D721Med (cell line): ENCODE data around the gene SUB1.

Source experiments
- DNase-seq: peaks from one replicate; pipeline ENCODE4 v3.0.0; 2011; ENCODE audit warnings: low spot score; ENCODE audit not compliant: insufficient read length
- FAIRE-seq: peaks from 2 replicates; lab custom pipeline; 2011; peaks lifted over from hg19 to GRCh38; lab: Jason Lieb, UNC
- CTCF ChIP-seq: IDR thresholded peaks from 2 replicates; pipeline ENCODE4 v1.5.1; 2012; ENCODE audit warnings: mild to moderate bottlenecking, control low read depth; ENCODE audit not compliant: insufficient read depth; ENCODE audit errors: missing control alignments

Gene SUB1

GRCh38 chr5:32559921-32560320 is 25.4 kb upstream of the SUB1 start:
- DNase-seq (no peak), FAIRE-seq (no peak)
- TF ChIP-seq CTCF, result no peak

- no peak for DNase-seq
- FAIRE-seq, result no peak
- TF ChIP-seq CTCF, result no peak
These were observed 23.3 kb upstream of the SUB1 start for GRCh38 chr5:32562056-32562455.

DNA sequence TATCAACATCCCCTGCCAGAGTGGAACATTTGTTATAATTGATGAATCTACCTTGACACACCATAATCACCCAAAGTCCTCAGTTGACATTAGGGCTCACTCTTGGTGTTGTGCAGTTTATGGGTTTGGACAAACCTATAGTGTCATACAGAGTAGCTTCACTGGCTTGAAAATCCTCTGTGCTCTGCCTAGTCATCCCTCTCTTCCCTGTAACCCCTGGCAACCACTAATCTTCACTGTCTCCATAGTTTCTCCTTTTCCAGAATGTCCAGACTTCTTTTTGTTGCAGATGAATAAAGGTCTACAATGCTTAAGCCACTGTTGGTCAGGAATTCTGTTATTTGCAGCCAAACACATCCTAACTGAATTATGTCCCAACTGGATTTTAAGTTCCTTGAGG is 22.5 kb upstream of the SUB1 start:
- no peak for FAIRE-seq

GRCh38 chr5:32563614-32564013 is 21.7 kb upstream of the SUB1 start:
- DNase-seq (no peak), FAIRE-seq (no peak)
- no peak for TF ChIP-seq CTCF

More for the DNA sequence above, 22.5 kb upstream of the SUB1 start:
- TF ChIP-seq CTCF, result no peak
- DNase-seq, result no peak

DNA sequence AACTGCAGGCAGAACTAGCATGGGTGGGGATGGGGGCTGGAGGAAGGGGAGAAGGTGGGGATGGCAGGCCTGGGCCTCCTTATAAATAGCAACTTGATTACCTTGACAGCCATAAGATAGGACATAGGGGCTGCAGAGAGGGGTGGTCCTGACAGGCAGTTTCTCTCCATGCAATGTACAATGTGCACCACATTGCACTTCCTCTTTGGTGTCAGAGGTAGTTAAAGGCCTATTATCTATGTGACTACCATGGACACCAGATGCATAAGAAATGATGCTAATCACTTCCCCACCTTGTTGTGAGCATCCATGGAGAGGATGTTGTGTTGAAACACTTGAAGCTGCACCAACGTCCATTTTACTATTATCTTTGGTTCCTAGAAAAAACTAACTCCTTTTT is 20.2 kb upstream of the SUB1 start:
- FAIRE-seq (no peak), DNase-seq (no peak)
- TF ChIP-seq CTCF, result no peak

- no peak for TF ChIP-seq CTCF
- FAIRE-seq (no peak), DNase-seq (no peak)
These were observed 18.8 kb upstream of the SUB1 start for GRCh38 chr5:32566319-32567111.

DNA sequence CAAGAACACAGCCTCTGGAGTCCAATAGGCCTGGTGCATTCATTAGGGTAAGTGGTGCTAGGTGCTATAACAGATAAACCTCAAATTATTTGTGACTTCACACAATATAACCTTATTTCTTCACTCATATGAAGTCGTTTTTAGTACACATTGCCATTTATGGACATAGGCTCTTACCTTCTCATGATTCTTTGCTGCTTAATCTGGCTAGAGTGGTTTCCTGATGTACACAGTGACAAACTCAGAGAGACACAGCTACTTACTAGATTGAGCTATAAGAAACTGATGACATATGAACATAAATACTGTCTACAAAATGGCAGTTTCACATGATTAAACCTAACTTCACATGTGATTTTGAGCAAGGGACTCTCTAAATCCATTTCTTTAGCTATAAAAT is 14.2 kb upstream of the SUB1 start:
- FAIRE-seq (no peak), DNase-seq (no peak)
- TF ChIP-seq CTCF, result no peak
